HG02759 (cell line): ENCODE measurements around the gene FRMPD4.

Source experiments
- ATAC-seq: cut with Tn5 transposase; IDR thresholded peaks from one replicate; pipeline ENCODE4 v1.9.1; 2021; ENCODE audit warnings: mild to moderate bottlenecking, moderate library complexity; ENCODE audit not compliant: unreplicated experiment

Gene FRMPD4

DNA sequence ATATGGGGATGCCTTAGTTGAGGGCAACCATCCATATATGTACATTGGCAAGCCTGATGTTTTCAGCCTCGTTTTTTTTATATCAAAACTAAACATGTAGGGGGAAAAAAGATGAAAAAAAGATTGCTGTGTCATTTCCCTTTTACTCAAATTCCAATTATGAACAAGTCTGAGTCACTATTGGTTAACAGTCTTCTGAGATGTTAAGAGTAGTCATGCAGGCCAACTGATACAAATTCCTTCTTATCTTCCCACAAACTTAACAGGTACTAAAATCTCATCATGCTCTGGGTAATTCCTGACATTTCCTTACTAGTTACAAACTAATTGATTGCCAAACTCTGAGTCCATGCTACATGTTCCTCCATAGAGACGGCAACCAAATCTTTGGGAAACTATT, 222.1 kb downstream of the FRMPD4 start:
- ATAC-seq, result no peak

DNA sequence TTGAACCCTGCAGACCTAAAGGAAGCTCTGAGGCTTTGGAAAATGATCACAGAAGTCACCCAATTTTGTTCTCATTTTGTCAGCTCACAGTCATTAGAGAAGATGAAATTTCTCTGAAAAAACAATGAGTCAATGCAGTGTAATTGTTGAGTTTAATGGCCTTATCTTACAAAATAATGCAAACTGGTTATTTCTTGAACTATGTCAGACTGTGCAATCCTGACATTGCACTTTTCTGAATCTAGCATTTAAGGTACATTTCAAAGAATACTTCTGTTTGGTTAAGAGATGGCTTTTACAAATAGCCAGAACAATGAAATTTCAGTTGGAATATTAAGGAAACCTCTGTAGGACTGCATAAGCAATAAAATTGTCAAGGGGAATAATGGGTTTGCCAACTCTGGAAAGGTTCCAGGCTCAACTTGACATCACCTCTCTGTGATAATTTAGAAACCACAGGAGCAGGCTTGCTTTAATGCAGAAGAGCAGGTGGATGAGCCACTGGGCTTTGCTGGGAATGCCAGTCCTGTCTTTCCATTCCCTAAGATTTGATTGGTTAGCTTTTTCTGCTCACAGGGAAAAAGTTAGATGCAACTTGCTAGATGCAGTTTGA, 222.8 kb downstream of the FRMPD4 start:
- ATAC-seq, result no peak

DNA sequence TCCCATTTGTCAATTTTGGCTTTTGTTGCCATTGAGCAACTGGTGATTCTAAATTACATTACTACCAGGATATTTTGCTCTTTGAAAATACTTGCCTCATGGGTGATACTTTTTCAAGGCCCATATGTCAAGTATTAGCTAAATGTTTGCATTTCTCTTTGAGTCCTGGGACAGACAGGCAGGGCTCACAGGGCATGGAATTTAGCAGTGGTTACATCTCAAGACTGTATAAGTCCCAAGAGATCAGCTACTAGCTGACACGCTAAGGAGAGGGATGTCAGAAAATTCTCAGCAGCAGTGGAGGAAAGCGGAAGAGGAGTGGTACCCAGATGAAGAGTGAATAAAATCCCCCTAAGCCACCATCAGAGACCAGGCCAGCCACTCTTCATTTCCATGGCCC, 224.9 kb downstream of the FRMPD4 start:
- ATAC-seq, result no peak

DNA sequence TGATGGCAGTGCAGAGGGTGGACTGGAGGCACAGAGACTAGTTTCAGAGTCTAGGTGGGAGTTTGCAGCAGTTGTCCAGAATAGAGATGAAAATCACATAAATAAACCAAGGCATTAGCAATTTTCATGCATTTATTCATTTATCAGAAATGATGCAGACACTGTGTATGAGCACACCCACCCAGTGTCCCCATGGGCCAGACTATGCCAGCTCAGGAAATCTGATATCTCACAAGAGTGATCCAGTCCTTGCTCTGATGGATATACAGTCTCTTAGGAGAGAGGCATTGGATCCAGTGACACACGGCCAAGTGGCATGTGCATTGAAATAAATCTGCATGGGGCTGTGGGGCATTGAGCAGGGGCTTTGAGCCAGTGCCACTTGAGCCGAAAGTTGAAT, 228.2 kb downstream of the FRMPD4 start:
- no peak for ATAC-seq

DNA sequence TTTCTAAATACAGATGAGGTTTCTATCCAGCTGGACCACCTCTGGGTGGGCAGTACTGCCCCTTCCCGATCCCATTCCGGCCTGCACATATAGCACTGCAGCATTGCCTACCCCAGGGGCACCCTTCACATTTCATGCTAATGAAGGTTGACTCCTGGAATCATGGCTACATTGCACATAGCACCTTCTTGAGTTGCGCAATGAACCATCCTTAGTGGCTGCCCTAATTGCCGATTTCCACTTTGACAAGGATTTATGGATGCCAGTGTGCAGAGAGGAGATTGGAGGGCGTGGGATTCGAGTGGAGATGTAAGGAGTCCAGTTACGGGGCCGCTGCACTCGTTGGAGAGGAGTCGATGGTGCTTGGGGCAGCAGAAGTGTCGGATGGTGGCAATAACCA, 229.0 kb downstream of the FRMPD4 start:
- no peak for ATAC-seq

DNA sequence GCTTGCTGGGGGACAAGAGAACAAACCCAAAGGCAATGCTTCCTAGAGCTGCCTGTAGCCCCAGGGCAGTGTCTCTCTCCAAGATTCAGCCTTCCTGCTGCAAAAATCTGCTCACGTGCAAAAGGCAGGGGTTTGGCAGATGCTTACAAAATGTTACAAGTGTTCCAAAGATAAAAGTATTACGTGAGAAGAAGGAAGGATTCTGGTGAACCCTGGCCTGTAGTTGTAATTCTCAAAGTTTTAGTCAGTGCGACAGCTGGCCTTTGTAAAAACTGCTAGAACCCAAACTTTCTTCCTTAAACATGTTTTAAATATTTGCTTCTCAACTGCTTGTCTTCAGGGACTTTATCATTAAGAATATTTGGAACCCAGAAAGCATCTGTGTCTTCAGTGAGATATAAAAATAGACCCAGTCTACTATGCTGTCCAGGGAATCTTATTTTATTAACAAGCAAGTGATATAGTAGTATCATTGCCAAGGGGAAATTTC, 232.3 kb downstream of the FRMPD4 start:
- ATAC-seq, result no peak

DNA sequence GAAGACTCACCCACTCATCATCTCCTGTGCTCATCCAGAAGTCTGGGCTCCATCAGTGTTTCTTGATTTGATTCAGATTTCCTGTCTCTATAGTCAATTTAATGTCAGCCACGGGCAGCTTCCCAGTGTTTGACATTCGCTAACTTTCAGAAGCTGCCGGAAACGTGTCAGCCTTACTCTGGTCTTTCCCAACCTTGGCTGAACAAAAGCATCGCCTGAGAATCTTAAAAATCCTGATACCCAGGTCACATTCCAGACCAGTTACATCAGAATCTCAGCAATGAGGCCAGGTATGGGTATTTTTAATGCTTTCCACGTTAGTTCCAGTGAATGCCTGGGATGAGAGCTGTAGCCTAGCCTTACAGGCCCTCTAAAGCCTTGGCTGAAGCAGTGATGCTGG, 233.8 kb downstream of the FRMPD4 start:
- no peak for ATAC-seq

DNA sequence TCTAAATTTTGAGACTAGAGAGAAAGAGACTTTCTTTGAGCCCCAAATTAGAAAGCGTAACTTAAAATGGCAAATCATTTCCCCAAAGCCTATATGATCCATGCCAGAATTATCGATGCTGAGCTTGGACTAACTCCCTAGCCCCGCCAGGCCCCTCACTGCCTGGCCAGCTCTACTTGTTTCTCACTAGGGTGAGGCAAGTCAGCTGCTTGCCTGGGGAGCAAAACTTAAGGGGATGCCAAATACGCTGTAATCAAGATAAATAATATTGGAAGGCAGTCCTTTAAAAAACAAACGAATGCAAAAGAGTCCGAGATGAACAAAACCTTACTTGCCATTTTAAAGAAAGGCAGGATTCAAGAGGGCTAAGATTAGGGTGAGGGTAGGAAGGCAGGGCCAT, 236.0 kb downstream of the FRMPD4 start:
- no peak for ATAC-seq

DNA sequence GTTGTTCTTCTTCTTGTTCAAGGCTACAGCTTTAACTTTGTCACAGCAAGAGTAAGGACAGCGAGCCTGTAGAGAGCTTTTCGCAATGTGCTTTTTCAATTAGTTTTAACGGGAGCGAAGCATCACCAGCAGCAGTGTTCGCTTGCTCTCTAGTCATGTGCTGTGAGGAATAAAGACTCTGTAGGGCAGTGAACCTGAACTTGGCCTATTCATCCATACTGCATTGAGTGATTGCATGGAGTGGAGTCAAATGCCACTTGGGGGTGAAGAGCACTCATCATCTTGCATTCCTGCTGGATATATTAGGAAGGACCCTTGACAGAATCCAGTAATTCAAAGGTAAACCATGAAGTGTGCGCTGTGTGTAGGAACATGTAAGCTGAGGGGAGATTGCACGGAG, 240.0 kb downstream of the FRMPD4 start:
- no peak for ATAC-seq

DNA sequence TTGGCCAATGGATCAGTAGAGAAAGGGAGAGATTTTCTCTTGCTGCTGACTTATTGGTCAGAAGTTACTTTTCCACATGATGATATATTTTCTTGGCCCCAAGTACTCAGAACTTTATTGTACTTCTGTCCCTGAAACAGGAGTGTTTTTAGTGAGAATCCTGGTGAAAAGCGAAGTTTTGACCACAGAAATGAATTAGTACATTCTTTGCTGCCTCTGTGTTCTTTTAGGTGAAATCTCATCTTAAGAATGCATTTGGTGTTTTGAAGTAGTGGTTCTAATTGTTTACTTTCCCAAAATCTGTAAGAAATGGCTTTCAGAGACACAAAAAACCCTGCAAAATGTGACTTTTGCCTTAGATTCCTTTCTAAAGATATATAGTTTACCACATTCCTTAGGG, 240.4 kb downstream of the FRMPD4 start:
- no peak for ATAC-seq

DNA sequence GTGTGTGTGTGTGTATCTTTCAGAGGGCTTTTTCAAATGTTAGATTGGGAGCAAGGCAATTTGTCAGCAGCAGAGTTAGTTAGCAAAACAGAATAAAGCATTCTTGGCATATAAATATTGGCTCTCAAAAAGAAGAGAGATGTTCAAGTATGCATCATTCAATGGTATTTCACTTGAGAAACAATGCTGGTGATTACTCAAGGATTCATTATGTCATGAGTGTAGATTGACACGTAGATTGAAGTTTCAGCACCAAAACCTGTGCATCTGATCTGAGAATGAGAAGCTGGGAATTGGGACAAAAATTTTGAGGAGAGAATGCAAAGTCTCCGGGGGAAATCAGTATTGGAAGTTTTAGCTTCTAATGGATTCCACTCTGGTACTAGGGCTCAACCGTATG, 241.4 kb downstream of the FRMPD4 start:
- ATAC-seq, result no peak

DNA sequence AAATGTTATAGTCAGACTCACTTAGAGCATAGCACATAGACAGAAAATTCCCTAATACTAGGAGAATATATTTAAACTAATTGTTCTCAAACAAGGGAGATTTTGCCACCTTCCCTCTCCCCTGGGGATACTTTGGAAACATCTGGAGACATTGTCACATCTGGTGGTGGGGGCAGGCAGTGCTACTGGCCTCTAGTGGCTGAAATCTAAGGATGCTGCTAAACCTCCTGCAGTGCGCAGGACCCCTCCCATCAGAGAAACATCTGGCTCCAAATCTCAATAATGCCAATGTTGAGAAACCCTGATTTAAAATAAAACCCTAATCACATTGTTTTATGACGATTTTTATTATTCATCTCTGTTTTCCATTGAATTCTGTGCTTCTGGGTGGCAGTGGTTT, 244.9 kb downstream of the FRMPD4 start:
- ATAC-seq, result no peak

DNA sequence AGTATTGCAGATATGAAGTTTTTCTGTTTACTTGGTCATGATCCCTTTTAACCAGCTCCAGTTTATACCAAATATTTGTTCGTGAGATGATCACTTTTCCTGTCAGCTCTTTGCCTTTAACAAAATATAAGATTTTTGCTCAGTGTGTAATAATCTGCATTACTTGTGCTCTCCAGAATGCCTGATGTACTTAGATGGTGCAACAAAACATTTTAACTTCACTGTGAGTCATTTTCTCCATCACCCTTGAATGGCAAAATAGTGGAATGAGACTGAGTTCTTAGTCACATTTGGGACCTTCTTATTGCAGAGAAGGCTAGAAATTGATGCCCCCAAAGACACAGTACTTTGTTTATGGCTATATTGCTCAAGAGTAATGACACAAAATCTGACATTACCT, 252.0 kb downstream of the FRMPD4 start:
- ATAC-seq, result no peak

DNA sequence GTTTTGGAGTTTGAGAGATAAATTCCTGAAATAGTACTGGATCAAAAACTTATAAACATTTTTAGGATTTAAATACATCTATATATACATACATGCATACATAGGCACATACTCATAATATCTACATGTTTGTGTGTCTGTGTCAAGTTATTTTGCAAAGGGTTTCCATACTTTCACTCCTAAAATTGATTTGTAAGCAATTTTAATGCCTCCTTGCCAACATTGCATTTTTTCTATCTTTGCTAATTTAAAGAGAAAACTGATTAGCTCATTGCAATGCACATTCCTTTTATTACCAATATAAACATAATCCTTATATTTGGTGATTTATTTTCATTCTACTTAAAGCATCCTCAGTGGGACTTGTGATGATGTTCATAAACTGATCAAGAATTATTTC, 258.3 kb downstream of the FRMPD4 start:
- no peak for ATAC-seq

DNA sequence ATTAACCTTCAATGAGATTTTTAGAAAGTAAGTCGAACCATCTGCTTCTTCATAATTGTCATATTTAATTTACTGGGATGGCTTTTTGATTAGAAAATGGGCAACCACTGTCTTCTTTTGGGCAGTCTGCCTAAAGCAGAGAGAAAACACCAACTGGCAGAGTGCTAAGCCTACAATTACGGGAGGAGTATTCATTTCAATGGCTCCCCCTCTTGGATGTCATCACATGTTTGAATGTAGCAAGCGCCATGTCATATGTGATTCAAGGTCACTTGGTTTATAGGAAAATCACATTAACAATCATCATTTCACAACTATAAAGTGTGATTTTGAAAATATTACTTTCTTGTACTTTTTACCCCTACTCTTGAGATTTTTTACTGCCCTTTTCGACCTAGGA, 261.9 kb downstream of the FRMPD4 start:
- ATAC-seq, result no peak

DNA sequence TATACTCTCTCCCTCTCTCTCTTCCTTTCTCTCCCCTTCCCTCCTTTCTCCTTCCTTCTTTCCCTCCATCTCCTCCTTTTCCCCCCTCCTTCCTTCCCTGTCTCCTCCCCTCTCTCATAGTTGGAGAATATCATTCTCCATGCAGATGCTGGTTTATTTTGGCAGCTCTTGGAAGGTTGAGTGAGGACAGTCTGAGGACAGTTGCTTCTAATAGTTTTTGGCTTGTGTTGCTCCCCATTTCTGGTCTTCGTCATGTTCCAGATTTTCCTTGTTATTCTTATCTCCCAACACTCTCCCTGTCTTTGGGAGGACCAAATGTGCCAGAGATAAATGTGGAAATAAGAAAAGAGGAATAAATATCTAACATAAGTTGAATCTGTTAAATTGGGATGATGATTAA, 263.0 kb downstream of the FRMPD4 start:
- ATAC-seq, result no peak

DNA sequence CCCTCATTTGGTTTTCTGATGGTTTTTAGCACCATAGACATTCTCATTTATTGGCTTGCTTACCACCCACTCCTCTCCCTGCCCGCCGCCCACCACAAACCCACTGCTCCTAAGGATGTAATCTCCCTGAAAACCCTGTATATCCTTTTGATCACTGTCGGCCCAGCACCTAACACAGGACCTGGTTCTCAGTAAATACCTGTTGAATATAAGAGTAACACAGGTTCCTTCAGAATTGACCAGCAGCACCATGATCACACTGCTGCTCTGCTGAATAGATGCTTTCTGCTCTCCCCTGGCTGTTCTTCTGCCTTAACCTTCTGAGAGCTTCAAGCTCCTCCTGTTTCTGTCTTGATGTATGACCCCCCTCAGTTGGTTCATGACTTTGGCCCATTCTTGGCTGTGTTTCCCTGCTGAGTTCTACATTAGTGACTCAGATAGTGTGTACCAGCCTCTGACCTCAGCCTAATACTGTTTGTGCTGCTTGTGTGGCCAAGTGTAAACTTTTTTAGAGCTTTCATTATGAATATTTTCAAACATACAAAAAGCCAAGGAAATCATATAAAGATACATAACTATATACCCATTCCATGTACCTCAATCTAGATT, 265.3 kb downstream of the FRMPD4 start:
- no peak for ATAC-seq

DNA sequence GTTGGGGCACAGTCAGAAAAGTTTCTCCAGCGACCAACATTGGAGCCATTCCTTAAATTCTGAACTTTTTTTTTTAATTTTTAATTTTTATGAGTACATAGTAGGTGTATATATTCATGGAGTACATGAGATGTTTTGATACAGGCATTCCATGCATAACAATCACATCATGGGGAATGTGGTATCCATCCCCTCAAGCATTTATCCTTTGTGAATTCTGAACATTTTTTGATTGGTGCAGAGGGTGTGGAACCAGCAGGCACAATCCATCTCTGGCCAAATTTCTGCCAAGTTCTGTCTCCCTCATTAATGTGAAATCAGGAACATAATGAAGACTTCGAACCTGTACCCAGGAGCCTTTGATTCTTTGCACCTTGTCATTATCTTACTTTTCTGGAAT, 267.0 kb downstream of the FRMPD4 start:
- no peak for ATAC-seq

DNA sequence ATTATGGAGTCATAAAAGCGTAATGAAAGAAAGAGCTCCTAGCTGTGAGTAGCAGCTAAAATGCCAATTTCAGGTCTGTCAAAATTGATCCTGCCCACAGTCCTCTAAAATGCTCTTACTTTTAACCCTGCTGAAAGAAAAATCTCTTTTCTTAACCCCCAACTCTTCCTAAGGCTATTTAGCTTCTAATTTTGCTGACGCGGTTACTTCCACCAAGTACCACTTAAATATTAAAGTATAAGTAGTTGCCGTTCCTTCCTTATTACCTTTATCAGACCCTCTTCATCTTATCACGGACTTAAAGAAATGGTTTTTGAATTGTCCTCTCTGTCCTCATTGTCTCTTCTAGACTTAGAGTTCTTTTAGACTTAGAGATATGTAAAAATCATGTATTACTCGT, 272.2 kb downstream of the FRMPD4 start:
- ATAC-seq, result no peak

DNA sequence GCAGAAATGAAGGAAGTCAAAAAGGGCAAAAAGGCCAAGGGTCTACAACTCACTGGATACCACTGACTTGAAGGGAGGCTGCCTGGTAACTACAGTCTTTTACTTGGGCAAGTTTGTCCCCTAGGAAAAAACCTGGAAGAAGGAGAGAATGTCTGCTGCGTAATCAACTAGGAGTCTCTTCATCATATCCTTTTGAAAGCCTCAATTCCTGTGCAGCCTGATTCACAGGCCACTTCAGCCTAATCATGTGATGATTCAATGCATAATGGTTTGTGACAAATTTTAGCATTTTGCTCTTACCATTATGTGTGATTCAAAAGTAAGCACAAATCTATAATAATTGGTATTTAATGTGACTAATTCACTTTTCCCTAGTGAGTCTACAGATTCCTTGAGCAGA, 273.6 kb downstream of the FRMPD4 start:
- no peak for ATAC-seq

DNA sequence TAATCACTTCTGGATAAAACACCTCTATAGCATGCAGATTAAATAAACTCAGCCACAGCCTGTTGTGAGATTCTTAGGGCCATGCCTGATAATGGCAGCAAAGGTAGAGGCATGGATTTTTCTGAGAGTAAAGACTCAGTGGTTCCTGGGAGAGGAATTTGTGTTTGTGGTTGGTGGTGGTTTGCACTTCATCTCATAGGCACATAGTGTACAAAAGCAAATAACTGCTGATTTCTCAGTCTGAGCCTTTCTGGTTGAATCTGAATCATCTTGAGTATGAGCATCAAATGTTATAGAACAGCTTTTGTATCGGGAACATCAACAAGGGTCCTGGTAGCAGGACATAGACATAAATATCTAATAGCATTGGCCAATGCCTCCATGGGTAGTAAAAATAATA, 274.3 kb downstream of the FRMPD4 start:
- ATAC-seq, result no peak

DNA sequence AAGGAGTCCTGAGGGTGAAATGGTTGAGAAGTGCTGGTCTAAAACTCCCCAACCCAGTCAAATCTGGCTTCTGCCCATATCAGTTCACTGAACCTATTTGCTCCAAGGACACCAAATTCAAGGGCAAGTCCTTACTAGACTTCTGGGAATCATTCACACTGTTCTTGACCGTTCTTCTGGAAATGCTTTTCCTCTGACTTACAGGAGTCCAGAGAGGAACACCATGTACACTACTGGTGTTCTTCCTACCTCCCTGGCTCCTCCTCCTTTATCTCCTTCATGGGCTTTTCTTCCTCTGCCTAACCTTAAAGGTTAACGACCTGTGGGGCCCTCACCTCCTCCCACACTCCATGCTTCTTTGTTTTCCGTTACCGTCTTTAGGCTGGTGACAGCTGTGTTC, 281.3 kb downstream of the FRMPD4 start:
- ATAC-seq, result no peak

DNA sequence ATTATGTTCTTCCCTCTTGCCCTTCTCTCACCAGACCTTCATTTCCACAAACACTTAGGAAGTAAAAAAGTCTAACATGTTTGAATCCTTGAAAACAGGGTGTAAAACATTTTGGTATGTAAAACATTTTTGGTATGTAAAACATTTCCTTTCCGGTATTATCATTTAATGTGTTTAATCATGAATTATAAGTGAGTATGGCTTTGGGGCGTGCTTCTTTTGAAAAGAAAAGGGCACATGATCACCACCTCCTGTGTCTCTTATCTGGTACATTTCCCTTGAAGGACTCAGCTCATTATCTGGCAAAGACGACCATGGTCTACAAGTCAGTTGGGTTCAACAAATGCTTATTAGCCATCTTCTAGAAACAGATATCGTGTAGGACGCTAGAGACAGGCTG, 283.6 kb downstream of the FRMPD4 start:
- no peak for ATAC-seq
